GM18873 (cell line): ENCODE results near the gene GRK3.
"Not testable (repeated sequence)": the region's sequence is repeated elsewhere in the genome, so short reads cannot be mapped to it uniquely, and the experiment has no call there.

ENCODE experiments used
- ATAC-seq: cut with Tn5 transposase; IDR thresholded peaks from one replicate; pipeline ENCODE4 v1.9.1; 2021; ENCODE audit warnings: mild to moderate bottlenecking, moderate library complexity, moderate number of reproducible peaks; ENCODE audit not compliant: unreplicated experiment, low FRiP score

Gene GRK3

DNA sequence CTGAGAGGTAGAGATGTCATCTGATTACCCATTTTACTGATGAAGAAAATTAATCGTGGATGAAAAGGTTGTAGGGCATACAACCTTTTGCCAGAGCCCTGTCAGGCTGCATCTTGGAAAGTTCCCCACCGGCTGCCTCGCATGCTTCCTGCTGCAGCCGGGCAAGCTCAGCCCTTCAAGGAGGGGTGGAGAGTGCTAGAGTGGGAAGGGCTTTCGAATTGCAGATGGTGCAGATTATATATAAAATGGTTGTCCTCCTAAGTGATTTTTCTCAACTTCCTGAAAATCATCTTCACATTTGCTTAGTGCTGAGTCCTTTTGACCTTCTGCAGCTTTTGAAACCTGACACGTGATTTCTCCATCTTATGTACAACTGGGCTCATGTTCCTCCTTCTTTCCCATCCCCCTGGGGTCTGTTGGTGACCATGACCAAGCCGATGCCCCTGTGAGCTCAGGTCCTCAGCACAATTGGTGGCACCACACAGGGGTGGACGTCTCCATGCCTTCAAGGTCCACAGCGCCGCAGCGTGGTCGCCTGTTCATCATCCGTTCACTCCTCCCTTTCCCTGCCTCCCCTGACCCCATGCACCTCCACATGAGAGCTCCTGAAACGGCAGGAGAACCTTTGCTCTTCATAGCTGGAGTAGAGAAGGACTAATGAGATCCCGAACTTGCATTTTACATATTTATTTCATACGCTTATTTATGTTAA is 129.9 kb downstream of the GRK3 start:
- ATAC-seq, result no peak

- no peak for ATAC-seq
Observed at GRCh38 chr22:25695146-25695545, 130.7 kb downstream of the GRK3 start.

DNA sequence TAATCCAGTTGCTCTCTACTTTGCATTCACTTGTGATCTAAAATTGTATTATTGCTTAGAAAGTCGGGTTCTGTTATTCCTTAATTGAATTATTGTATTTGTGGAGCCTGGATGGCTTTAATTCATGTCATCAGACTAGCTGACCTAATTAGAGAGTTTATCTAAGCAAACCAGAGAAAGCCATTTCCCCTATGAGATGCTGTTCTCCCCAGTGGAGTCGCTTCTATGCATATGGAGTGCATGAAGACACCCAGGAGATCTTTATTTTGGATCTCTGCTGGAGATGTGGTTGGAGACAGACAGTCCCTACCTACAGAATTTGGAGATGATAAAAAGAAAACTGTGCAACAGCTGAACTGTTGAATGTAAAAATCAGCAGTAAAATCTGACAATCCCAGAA is 132.3 kb downstream of the GRK3 start:
- no peak for ATAC-seq

DNA sequence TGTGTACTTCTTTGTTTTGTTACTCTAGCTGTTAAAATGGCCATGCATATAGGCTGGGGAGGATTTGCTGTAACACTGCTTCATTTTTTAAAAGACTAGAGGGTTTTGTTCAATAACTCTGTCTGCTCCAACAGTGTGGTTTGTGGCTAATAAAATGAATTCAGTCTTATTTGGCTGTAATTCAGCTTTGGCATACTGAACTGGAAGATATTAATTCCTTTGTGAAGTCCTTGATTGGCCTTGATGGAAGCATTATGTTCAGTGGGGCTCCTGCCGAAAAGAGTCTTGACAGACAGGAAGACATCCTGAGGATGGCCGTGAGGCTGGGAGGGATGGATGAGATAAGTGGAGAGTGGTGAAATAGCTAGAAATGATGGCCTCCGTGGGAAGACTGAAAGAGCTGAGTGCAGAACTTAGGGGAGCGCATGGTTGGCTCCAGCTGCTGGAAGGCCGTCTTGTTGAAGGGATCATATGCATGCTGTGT is 132.7 kb downstream of the GRK3 start:
- no peak for ATAC-seq

DNA sequence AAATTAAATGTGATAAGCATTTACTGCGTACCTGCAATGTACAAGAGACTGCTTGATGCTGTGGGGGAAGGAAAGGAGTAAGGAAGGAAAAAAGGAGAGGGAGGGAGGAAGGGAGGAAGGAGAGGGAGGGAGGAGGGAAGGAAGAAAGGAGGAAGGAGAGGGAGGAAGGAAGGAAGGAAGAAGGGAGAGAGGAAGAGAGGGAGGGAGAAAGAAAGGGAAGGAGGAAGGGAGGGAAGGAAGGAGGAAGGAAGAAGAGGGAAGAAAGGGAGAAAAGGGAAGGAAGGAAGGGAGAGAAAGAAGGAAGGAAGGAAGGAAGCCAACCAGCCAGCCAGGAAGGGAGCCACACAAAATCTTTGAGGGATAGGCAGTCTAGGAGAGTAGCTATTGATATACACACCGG is 133.5 kb downstream of the GRK3 start:
- no peak for ATAC-seq

DNA sequence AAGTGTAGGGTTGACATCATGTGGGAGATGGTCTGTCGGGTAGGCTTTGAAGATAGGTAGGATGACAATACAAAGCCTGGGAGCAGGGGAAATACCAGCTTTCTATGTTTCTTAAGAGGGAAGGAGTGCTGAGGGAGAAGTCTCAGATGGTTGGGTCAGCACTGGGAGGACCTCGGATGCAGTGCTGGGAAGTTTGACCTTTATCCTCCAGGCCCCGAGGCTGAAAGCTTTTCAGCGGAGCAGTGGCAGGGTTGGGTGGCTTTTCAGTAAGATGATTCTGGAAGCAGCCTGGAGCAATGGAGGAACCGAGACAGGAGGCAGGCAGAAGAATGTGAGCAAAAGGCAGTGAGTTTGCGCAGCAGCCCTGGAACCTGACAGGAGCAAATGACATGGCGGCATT is 134.0 kb downstream of the GRK3 start:
- no peak for ATAC-seq

GRCh38 chr22:25698978-25699377 is 134.5 kb downstream of the GRK3 start:
- no peak for ATAC-seq

DNA sequence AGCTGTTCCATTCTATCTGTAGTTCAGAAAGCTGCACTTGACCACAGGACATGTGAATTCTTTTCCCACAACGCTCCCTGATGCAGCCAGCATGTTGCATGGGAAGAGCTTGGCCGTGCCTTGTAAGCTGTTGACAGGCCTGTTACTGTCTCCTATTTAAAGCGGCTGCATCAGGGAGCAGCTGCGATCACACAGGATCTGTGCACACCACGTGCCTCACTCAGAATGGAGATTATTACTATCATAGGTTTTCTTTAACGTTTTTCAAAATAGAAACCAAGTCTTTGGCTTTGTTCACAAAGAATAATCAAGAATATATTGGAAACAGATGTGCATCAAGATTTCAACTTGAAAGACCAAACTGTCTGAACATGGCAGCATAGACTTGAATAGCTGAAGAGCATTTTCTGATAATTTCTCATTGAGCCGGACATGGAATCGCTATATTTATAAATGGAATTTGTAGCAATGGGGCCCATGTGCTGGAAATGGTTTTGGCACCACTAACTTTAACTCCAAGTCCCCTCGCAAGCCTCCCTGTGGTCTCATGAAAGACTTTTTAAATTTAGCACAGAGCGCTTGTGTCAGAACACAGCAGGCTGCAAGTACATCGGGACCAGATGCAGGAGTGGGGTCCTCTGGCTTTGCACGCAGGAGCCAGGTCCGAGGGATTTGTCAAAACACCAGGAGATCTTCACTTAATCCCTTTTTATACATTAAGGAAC is 136.7 kb downstream of the GRK3 start:
- no peak for ATAC-seq

- no peak for ATAC-seq
Observed at GRCh38 chr22:25702040-25702439, 137.6 kb downstream of the GRK3 start.

DNA sequence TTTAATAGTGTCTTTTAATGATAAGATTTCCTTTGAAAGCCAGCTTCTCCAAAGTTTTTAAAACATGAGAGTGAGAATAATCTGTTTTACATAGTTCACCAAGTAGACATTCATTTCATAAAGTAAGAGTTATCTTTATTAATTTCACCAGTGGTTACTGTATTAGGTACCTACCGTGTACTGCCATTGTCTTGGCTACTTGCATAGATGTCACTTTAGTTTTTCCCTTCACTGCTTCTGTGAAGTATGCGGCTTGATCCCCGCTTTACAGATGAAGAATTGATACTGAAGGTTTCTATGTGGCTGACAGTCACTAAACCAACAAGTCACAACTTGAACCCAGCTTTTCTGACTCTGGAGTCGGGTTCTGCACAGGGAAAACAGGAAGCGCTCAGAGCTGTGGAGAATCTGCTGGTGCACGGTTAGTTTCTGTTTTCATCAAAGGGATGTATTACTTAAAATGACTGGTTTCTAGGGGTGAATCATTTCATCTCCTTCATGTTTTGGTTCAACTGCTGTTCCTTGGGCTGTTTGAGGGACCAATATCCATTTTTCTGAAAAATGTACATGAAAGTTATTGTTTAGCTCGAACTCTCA is 138.2 kb downstream of the GRK3 start:
- no peak for ATAC-seq

DNA sequence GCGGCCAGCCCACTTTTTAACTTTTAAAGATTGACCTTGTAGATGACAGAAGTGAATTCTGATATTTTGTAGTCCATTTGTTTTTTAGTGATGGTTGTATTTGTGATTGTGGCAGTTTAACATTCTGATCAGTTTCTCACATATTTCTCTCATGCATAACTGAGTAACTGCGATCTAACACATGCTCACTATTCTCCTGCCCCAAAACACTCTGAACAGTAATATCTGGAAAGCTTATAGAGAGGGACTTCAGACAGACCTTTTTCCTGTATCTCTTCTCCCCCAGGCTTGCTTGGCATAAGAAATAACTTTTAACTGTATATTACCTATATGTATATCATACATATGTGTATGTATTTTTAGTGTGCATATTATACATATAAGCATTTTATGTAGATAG is 140.2 kb downstream of the GRK3 start:
- no peak for ATAC-seq

GRCh38 chr22:25706197-25706596 is 141.7 kb downstream of the GRK3 start:
- no peak for ATAC-seq

DNA sequence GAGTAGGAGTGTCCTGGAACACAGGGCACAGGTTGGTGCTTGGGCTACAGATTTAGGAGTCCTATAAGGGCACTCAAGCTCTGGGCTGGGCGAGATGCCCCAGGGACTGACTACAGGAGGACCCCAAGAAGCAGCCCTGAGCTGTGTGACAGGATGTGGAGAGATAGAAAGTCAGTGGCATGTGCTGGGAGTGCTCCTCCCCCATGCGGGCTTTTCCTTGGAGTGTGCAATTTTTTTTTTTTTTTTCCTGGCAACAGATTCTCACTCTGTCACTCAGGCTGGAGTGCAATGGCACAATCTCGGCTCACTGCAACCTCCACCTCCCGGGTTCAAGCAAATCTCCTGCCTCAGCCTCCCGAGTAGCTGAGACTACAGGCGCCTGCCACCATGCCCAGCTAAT is 144.0 kb downstream of the GRK3 start:
- not testable (repeated sequence) for ATAC-seq

DNA sequence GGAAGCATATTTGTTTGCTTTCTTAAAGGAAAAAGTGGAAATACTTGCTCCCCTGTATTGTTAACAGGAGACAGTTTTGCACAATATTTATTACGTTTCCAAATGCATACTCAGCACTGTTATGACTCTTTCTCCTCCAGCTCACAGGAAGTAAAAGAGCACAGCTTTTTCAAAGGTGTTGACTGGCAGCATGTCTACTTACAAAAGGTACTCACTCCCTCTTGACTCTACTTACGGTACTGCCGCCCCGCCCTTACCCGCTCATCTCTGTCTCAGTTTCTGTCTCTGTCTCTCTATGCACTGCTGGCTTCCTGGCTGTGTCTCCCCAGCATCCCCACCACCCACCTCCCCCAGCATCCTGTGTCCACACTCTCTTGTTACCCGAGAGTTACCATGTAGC is 145.3 kb downstream of the GRK3 start:
- ATAC-seq, result no peak

DNA sequence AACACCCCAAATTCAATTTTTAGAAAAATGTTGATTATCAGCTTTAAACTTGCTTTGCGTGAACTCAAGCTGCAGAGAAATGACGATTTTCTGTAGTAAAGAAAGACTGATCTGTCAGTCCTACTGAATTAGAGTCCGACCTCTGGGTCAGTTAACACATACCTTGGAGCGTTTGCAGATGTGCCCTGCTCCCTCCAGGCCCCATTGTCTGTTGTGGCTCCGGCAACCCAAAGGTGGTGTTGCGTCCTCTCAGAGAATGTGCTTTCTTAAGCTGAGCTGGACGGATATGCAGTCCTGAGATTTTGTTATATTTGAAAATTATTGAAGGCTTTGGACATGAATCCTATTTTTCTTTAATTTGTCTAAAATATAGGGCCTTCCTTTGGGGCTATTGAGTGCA is 146.0 kb downstream of the GRK3 start:
- ATAC-seq, result no peak

DNA sequence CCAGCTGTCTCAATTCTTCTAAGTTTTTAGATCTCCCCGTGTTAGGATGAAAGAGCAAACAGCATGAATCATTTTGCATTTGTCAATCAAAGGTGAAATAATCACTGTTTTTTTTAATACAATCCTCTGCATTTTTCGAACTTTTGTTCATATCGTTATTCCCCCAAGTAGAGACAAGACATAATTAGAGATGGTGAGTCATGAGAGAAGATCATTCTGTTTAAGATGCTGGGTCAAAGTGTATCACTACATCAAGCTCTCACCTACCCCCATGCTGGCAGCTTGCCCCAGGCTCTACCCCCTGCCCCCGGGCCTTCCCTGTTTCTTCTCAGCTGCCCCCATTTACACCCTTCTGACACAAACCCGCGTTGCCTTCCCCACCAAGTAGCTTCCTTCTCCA is 147.0 kb downstream of the GRK3 start:
- ATAC-seq, result no peak

DNA sequence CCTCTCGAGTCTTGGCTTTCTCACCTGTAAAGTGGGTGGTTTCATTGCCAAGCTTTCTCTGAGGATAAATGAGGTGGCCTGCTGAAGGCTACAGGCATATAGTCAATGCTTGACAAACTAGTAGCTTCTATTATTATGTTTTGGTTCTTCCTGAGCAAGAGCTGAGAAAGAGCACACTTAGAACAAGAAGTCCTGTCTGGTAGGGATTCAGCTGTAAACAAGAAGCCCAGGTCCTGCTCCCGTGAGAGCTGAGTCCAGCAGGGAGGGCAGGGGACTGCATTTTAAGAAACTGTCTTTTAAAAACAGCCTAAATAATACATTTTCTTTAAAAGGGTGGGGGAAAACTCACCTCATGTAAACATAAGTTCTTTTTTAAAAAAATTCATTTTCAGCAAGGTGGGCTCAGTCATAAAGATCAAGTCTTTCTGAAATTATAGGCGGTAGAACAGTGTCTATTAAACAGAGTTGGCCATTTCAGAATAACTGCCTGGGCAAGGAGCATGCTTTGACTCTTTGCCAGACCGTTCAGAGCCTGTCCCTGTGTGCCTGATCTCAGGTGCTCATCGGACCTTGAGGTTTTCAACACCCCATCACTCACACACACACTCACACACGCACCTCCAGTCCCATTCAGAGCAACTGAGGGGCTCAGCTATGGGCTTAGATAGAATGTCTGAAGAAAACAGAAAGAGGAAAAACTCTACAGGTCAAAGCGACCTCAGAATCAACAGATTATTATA is 148.4 kb downstream of the GRK3 start:
- ATAC-seq, result no peak

GRCh38 chr22:25714070-25714469 is 149.6 kb downstream of the GRK3 start:
- ATAC-seq, result no peak

DNA sequence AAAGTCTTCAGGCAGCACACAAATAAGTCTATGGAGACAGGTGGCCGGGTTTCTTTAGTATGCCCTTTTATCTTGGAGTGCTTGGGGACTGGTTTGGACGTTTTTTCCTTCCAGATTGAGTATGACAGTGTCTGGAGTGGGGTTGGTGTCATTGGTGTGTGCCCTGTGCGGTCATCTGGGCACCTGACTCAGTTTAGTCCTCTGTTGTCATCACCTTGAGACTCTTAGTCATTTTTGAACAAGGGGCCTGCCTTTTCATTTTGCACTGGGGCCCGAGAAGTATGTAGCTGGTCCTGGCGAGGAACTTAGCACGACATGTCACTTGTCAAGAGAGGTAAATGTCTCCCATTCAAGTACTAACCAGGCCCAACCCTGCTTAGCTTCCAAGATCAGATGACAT is 150.3 kb downstream of the GRK3 start:
- ATAC-seq, result no peak

DNA sequence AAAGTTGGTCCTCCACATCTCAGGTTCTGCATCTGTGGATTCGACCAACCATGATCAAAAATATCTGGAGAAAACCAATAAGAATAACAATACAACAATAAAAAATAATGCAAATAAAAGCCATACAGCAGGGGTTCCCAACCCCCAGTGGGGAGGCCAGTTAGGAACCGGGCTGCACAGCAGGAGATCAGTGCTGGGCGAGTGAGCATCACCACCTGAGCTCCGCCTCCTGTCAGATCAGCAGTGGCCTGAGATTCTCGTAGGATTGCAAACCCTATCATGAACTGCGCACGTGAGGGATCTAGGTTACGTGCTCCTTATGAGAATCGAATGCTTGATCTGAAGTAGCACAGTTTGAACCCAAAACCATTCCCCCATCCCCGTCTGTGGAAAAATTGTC is 152.2 kb downstream of the GRK3 start:
- no peak for ATAC-seq
